Ammon's horn (tissue), 1 donor: Measurements from ENCODE around the gene PCBD1.

ENCODE experiments used
- DNase-seq: peaks from one replicate; pipeline ENCODE4 v3.0.0-alpha.2; 2016; ENCODE audit warnings: low spot score

The PCBD1 gene

GRCh38 chr10:70917226-70917625, 28.9 kb upstream of the PCBD1 start:
- DNase-seq, result no peak

- no peak for DNase-seq
Measured at GRCh38 chr10:70916241-70916640, 27.9 kb upstream of the PCBD1 start.

DNA sequence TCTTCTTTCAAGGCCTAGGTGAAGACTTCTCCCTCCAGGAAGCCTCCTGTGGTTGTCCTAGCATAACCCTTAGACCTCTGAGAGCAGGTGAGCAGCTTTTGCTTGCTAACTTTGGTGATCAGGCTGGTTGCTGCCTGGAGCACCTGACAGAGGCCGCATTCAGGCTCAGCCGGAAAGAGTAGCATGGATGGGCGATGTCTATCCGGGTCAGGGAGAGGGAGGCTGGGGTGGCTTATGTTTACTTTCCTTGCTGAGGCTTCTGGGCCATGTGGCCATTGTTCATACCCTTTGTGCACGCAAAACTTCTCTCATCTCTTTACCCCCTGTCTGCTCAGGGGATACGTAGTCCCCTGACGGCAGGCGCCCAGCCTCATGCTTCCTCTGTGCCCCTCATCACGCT, 27.4 kb upstream of the PCBD1 start:
- no peak for DNase-seq

DNA sequence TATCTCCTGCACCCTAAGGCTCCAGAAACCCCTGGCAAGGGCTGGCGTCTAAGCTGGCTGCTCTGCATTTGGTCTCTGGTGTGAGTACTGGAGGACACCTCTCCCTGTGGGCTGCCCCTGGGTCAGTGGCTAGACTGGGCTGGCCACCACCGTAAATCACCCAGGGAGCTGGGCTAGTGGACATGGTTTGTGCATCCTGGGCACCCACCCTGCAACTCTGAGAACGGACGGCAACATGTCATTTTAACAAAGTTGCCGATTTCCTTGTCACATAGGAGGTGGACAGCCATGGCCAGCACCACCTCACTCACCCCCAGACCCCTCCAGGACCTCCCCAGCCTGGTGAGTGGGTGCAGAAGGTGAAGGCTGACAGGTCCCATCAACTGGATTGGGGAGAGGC, 26.8 kb upstream of the PCBD1 start:
- no peak for DNase-seq

DNA sequence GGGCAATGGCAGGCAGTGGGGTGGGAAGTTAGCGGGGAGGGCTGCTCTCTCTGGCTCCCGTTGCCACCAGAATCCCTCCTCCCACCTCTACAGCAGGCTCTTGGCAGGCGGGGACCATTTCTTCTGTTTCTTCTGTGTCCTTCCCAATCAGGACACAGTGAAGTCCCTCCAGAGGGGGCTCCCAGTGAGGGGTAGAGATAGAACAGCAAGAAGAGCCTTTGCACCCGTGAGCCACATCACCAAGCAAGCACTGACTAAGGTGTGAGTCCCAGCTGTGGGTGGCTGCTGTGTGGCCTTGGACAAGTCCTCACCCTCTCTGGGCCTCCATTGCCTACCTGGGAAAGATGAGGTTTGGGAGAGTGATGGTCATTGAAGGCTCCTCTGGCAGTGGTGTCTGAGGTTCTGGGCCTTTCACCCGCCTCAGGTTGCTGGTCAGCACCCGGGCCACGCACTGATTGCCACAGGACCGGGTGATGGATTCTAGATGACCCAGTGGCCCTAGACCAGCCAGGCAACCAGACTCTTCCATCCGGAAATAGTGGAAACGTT, 26.0 kb upstream of the PCBD1 start:
- DNase-seq, result no peak

- DNase-seq, result no peak
Measured at GRCh38 chr10:70913893-70914240, 25.5 kb upstream of the PCBD1 start.

DNA sequence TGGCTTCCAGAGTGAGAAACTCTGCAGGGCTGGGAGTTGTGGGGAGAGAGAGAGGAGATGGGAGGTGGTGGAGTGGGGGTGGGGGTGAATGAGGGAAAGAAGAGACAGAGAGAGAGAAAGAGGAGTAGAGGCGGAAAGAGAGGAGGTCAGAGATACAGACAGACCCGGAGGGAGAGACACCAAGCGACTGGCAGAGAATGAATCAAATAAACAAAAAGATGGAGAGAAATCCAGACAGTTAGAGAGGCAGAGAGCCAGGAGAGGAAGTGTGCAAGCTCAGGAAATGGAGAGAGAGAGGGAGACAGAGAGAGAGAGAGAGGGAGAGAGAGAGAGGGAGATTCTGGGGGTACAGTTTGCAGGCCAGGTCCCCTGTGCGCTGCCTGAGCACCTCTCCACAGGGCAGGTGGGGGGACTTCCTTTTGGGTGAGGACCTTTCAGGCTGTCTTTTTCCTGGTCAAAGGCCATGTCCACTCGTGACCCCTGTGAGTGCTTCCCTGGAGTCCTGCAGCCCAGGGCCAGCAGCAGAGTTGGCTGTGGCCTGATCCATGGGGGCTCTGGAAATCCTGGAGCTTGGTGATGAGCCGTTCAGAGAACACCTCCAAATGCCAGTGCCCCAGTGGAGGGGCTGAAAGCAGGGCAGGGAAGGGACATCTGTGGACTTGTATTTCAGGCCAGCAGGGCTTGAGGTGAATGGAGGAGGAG, 25.0 kb upstream of the PCBD1 start:
- DNase-seq, result no peak

DNA sequence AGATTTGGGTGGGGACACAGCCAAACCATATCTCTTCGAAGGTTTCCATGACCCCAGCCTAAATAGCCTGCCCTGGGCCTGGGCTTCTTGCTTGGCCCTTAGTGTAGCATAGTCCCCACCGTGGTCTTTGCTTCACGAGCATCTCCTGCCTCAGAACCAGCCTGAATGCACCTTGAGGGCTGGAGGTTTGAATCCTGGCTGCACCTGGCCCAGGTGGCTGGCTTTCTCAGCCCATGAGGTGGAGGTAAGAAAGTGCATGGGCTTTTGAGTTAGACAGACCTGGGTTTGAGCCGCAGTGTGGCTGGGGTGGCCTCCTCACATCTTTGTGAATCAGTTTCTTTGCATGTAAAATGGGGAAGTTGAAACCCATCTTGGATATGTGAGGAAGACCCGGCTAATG, 24.2 kb upstream of the PCBD1 start:
- DNase-seq, result no peak

DNA sequence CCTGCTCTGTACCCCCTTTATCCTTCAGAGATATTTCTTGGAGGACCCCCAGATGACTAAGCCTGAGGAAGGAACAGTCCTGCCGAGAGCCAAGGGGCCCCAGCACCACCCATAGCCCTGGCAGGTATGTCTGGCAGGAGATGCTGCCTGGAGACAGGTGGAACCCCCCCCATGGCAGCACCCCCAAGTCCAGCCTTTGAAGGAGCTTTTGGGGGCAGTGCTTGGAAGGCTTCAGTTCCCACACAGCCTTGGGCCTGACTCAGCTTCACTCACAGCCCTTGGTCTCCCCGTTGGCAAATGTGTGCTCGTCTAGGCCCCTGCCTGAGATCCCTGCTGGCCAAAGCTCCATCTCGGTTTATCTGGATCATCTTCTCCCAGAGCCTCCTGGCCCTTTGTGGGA, 23.0 kb upstream of the PCBD1 start:
- no peak for DNase-seq

DNA sequence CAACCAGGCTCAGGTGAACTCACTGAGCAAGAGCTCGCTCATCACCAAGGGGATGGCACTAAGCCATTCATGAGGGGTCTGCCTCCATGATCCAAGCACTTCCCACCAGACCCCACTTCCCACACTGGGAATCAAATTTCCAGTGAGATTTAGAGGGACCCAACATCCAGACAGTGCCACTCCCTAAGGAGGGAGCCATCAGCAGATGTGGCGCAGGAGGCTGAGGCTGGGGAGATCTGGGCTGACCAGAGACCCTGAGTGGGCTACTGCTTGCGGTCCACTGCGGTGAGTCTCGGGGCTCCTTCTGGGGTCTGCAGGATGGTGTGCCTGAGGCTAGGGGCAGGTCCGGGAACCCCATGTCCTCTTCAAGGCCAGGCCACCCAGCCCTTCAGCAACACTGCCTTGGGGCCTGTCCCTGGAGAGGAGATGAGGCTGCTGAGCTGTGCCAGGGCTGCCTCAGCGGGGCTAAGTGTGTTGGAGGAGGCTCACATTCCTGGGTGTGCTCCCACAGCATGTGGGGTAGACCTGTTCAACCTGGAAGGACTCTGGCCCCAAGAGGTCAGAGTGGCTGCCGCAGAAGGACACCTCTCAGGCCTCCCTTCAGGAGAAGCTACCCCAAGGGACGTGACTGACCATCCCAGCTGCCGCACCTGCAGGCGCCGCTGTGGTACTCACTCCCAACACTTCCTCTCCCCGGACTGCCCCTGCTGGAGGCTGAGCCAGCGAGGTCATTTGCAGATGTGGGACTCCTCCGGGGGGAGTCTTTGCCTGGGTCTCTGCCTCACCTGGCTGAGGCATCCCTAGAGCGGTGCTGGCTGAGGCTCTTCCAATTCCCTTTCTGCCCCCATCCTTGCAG, 22.3 kb upstream of the PCBD1 start:
- no peak for DNase-seq

DNA sequence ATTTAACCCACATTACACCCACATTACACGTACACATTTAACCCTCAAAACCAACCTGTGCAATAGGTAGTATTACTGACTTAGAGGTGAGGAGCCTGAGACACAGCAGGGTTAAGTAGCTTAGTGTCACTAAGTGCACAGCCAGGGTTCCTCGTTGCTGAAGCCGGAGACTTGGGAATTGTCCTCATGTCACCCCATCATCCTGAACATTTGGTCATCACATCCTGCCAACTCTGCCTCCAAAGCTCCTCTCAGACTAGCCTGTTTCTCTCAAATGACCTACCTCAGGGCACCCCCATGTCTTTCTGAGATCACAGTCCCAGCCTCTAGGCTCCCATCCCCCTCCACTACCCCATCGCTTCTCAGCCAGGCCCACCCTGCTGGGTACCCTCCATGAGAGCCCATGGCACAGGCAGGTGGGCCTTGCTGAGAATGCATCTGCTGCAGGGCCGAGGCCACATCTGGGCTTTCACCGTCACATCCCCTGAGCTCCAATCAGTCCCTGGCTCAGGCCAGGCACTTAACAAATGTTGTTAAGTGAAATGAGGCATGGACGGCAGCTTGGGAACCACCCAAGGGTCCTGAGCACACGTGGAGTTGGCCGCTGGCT, 21.1 kb upstream of the PCBD1 start:
- DNase-seq, result no peak

- DNase-seq, result no peak
Measured at GRCh38 chr10:70908406-70909296, 20.3 kb upstream of the PCBD1 start.

DNA sequence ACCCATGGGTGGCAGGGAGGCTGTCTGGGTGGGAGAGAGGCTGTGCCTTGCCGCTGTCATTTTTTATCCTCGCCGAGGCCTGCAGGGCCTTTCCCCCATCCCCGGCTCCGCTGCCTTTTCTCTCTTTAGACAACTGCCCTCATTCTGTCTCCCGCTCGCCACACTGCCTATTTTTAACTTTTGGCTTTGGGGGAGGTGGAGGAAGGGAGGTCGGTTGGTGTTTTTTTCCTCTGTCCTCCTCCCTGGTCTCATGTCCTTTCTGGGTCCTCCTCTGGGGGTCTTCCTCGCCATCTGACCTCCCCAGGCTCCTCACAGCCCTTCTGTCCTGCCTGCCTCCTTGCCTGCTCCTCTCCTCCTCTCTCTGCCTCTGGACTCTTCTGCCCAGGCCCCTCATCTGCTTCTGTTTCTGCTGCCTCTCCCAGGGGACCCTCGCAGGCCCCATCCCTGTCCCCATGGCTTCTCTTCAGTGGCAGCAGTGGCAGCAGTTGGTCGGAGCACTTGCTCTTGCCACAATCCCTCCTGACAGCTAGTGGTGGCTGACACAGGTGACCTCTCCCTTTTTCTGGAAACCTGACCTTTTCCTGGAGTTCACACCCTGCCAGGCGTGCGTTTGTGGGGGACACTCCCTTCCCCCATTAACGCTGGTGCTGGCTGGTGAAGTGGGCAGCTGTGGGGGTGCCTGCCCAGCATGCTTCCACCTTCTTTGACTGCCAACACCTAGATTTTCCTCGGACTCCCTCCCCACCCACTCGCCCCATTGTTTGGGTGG, 19.5 kb upstream of the PCBD1 start:
- DNase-seq, result no peak

- no peak for DNase-seq
Measured at GRCh38 chr10:70906953-70907636, 18.7 kb upstream of the PCBD1 start.

GRCh38 chr10:70906031-70906783, 17.8 kb upstream of the PCBD1 start:
- DNase-seq, result no peak

GRCh38 chr10:70905071-70906021, 17.0 kb upstream of the PCBD1 start:
- no peak for DNase-seq

GRCh38 chr10:70903262-70903921, 15.0 kb upstream of the PCBD1 start:
- peak; percentile 74 for DNase-seq

DNA sequence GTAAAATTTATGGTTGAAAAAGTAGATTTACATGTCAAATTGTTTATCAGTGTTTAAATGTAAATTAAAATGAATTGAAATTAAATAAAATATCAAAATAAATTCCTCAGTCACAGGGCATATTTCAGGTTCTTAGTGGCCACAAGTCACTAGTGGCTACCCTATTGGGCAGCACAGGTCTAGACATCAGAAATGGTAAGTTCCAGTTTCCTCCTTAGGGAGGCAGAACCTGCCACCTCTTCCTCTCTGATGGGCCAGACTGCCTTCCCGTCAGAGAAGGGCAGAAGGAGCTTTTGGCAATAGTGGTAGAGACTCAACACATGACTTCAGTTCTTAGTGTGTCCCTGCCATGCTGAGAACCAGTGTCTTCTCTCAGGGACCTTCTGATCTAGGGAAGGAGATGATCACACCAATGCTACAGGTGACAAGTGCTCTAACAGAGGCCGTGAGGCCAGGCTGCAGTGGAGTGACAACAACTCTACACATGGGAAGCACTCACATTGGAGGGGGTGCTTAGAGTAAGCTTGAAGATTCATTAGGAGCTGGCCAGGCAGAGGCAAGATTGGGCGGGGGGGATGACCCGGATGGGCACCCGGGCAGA, 14.4 kb upstream of the PCBD1 start:
- DNase-seq, result no peak
